GM18861 (cell line): ENCODE results near the gene DUSP6.
A peak's percentile ranks its signal among the peaks of the same experiment; 100 is the strongest.
"Not testable (repeated sequence)": the region's sequence is repeated elsewhere in the genome, so short reads cannot be mapped to it uniquely, and the experiment has no call there.

ENCODE experiments used
- ATAC-seq: cut with Tn5 transposase; IDR thresholded peaks from one replicate; pipeline ENCODE4 v1.9.1; 2021; ENCODE audit not compliant: unreplicated experiment

Gene DUSP6

GRCh38 chr12:89353188-89353822 lies 1.0 kb upstream of the DUSP6 start:
- ATAC-seq: no peak

GRCh38 chr12:89352242-89352491 lies 134 bp downstream of the DUSP6 start:
- no peak for ATAC-seq

GRCh38 chr12:89351489-89352241 lies 636 bp downstream of the DUSP6 start:
- no peak for ATAC-seq

GRCh38 chr12:89350630-89351488 lies 1.4 kb downstream of the DUSP6 start:
- no peak for ATAC-seq

- ATAC-seq: no peak
These were observed 2.1 kb downstream of the DUSP6 start for GRCh38 chr12:89350260-89350629.

- no peak for ATAC-seq
These were observed 2.5 kb downstream of the DUSP6 start for GRCh38 chr12:89349814-89350213.

- ATAC-seq: no peak
These were observed 3.2 kb downstream of the DUSP6 start for GRCh38 chr12:89348894-89349699.

- ATAC-seq: no peak
These were observed 4.9 kb downstream of the DUSP6 start for GRCh38 chr12:89347325-89347829.

- no peak for ATAC-seq
These were observed 5.5 kb downstream of the DUSP6 start for GRCh38 chr12:89346741-89347324.

- ATAC-seq: peak; percentile 100
These were observed 6.2 kb downstream of the DUSP6 start for GRCh38 chr12:89345830-89346740.

GRCh38 chr12:89345376-89345775 lies 6.9 kb downstream of the DUSP6 start:
- ATAC-seq: no peak

GRCh38 chr12:89344862-89345202 lies 7.5 kb downstream of the DUSP6 start:
- no peak for ATAC-seq

GRCh38 chr12:89344043-89344861 lies 8.0 kb downstream of the DUSP6 start:
- ATAC-seq: no peak

- ATAC-seq: no peak
These were observed 9.2 kb downstream of the DUSP6 start for GRCh38 chr12:89343127-89343526.

- ATAC-seq: no peak
These were observed 11.4 kb downstream of the DUSP6 start for GRCh38 chr12:89340861-89341260.

- no peak for ATAC-seq
These were observed 12.8 kb downstream of the DUSP6 start for GRCh38 chr12:89339526-89339925.

GRCh38 chr12:89337136-89337535 lies 15.2 kb downstream of the DUSP6 start:
- ATAC-seq: not testable (repeated sequence)

GRCh38 chr12:89335452-89336244 lies 16.7 kb downstream of the DUSP6 start:
- no peak for ATAC-seq
